Stimulated activated CD4-positive, alpha-beta T cell treated with anti-CD3 and anti-CD28 coated beads, Interleukin-15, amount 100 ng/mL, for 48 hours (primary cell): Measurements from ENCODE around the gene NME9.
"Not testable (repeated sequence)": the region's sequence is repeated elsewhere in the genome, so short reads cannot be mapped to it uniquely, and the experiment has no call there.

Source experiments
- DNase-seq, 2 donors: peaks; one replicate each; pipeline ENCODE4 v3.0.0-alpha.2; 2020; ENCODE audit warnings: low read depth in 2 of 2

NME9 gene

GRCh38 chr3:138329127-138329983 lies at the start of gene NME9:
Gene NME9, minus strand, starts transcription at chr3:138329851. Its CDS starts 516 bp downstream, at chr3:138329335.
- peak; percentile 82 to 85 for DNase-seq

DNA sequence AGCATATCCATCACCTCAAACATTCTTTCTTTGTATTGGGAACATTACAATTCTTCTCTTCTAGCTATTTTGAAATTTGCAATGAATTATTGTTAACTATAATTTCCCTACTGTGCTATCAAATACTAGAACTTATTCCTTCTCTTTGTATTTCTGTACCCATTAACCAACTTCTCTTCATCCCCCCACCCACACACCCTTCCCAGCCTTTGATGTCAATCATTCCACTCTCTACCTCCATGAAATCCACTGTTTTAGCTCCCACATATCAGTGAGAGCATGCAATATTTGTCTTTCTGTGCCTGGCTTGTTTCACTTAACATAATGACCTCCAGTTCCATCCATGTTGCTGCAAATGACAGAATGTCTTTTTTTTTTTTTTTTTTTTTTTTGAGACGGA lies 49.3 kb upstream of the NME9 start:
- DNase-seq: no peak

- DNase-seq: no peak
Observed at GRCh38 chr3:138378331-138378730, 48.7 kb upstream of the NME9 start.

DNA sequence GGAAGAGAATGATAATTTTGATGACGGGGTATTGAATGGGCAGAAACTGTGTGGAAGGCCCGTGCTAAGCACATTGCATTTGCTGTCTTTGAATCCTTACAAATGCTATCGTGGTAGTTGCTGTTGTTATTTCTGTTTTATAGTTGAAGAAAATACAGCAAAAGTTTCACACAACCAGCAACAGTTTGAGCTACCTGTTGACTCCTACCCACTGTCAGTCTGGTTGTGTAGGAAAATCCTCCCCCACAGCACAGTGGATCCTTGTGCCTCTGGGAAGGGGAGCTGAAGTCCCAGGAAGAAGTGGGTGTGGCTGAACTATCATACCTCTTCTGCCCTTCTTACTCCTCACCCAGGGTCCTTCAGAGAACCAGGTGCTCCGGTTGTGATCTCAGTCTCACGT lies 48.2 kb upstream of the NME9 start:
- DNase-seq: no peak

DNA sequence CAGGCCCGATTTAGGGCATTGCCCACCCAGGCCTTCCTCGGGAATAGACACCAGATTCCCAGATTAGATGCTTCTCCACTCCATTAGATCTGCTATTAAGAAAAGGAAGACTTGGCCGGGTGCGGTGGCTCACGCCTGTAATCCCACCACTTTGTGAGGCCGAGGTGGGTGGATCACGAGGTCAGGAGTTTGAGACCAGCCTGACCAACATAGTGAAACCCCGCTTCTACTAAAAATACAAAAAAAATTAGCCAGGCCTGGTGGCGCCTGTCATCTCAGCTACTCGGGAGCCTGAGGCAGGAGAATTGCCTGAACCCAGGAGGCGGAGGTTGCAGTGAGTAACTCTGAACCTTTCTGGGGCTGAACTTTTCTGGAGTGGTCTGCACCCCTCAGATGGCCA lies 47.6 kb upstream of the NME9 start:
- not testable (repeated sequence) for DNase-seq

- no peak for DNase-seq
Observed at GRCh38 chr3:138376663-138377062, 47.0 kb upstream of the NME9 start.

DNA sequence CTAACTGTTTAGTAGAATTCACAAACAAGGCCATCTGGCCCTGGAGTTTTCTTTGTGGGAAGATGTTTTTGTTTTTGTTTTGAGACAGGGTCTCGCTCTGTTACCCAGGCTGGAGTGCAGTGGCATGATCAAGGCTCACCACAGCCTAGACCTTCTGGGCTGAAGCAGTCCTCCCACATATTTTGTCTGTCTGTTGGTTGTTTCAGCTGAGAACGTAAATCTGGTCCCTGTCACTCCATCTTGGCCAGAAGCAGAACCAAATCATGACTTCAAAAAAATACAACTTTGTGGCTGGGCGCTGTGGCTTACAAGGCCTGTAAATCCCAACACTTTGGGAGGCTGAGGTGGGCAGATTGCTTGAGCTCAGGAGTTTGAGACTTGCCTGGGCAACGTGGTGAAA lies 45.8 kb upstream of the NME9 start:
- DNase-seq: no peak

GRCh38 chr3:138374573-138375134 lies 45.0 kb upstream of the NME9 start:
- no peak for DNase-seq

GRCh38 chr3:138373736-138374094 lies 44.1 kb upstream of the NME9 start:
- no peak for DNase-seq

- DNase-seq: no peak
Observed at GRCh38 chr3:138373087-138373735, 43.6 kb upstream of the NME9 start.

- DNase-seq: no peak
Observed at GRCh38 chr3:138371070-138371965, 41.7 kb upstream of the NME9 start.

GRCh38 chr3:138370321-138370720 lies 40.7 kb upstream of the NME9 start:
- no peak for DNase-seq

GRCh38 chr3:138369151-138369900 lies 39.7 kb upstream of the NME9 start:
- no peak for DNase-seq

DNA sequence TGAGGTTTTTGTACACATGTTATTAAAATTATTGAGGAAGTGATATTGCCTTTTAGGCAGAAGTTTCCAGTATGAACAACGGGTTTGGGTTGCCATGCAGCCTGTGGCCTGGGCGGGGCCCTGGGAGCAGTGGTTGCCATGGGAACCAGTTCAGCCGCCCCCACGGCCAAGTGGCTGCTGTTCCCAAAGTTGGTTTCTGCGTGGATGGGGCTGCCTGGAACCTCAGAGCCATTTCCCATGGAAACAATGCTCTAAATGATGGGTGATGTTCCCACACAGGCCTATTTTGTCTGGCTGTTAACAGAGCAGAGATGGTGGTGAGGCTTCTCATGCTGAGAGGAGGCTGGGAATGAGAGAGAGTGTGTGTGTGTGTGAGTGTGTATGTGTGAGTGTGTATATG lies 38.3 kb upstream of the NME9 start:
- DNase-seq: no peak

DNA sequence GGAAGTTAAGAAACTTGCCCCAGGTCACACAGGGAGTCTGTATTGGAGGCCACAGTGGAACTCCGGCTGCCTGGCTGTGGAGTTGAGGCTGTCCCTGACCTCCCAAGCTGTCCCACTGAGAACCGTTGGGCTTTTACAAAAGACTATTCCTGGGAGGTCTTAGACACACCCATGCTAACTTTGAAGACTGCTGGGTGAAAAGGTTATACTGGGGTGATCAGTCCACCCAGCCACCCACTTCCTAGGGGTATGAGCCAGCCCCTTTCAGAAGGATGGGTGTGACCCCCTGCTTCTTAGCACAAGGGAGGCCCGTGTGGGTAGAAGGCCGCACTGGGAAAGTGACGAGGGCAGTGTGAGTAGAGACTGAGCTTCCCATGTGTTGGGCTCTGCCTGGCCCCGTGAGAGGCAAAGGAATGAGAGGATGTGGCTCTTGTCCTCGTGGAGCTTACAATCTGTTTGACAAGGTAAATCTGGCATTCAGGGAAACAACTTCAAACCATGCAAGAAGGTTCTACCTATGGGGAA lies 37.7 kb upstream of the NME9 start:
- no peak for DNase-seq

DNA sequence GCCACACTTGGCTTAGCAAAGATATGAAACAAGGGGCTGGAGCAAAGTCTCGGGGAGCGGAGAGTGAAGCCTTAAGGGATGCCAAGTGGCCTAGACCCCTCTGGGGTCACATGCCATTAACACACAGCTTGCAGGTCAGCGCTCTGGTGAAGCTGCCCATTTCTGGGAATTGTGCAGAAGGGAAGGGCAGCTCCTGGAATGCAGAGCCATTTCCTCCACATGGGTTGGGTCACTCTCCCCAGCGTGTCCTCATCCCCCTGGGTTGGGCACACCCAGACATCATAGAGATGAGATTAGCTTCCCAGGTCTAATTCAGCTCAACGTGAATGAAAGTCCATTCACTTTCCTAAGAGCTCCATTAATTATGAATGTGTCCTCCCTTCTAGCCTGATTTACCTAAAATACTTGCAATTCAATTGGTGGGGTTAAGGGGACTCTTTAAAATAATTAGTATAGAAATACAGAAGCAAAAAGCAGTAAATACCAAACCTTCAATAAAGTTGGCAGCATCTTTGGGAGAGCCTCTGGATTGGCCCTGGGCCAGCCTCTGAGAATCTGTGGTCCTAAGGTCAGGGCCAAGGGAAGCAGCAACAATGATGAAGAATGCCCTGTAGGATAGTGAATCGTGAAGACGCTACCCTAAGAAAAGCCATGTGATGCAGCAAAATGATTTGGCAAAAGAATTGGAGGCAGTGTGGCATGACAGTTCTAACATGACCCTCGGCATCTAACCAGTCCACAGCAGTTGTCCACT lies 36.5 kb upstream of the NME9 start:
- DNase-seq: no peak

DNA sequence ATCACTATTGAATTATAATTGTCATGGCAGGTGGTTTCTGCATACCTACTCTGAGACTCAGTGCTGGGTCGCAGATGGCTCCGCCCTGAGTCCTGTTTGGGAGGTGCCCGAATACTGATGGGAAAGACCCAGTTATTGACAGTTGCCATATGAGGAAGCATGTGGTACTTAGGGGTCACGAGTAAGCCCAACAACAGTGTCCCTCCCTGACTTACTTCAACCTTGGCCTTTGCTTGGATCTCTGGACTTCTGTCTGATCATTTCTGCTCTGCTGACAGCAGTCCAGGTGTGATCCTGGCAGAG lies 35.6 kb upstream of the NME9 start:
- no peak for DNase-seq

- DNase-seq: no peak
Observed at GRCh38 chr3:138364356-138365252, 35.0 kb upstream of the NME9 start.

DNA sequence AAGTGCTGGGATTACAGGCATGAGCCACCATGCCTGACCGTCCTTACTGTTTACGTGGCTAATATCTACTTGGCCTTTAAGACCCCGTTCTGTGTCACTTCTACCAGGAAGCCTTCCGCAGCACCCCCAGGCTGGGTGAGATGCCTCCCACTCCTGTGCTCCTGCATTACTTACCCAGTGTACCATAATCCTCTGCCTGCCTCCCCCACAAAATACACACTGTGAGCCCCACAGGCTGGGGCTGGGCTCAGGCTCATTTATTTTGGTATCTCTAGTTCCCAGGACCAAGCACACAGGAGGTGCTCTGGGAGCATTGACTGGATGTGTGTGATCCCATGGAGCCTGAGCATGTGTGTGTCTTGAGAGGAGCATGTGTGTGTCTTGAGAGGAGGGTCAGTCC lies 33.7 kb upstream of the NME9 start:
- no peak for DNase-seq
